Gastrocnemius medialis (tissue), 4 donors: ENCODE measurements around the gene MSI2.

Source experiments
- POLR2A ChIP-seq, 2 donors: fragments of 450-650 bp; IDR thresholded peaks; one replicate each; pipeline ENCODE4 v1.6.1; 2017; ENCODE audit warnings: antibody characterized with exemption in 2 of 2, mild to moderate bottlenecking in 2 of 2, moderate library complexity in 2 of 2
- TF ChIP-seq, protein P1 (sequence below), 5 experiments: fragments of 450-650 bp in 3 of 5; fragments of 200-600 bp in 2 of 5; sonication (generic) in 2 of 5; IDR thresholded peaks in 4 of 5; conservative IDR thresholded peaks in 1 of 5; 1 replicate in 4 of 5; 2 replicates in 1 of 5; pipeline ENCODE4 v1.5.1; 2016 to 2019; ENCODE audit warnings: antibody characterized with exemption in 5 of 5, mild to moderate bottlenecking in 3 of 5, moderate library complexity in 3 of 5

GRCh38 chr17:57305908-57306504 lies 49.7 kb downstream of the MSI2 start:
- TF ChIP-seq, protein P1, sequence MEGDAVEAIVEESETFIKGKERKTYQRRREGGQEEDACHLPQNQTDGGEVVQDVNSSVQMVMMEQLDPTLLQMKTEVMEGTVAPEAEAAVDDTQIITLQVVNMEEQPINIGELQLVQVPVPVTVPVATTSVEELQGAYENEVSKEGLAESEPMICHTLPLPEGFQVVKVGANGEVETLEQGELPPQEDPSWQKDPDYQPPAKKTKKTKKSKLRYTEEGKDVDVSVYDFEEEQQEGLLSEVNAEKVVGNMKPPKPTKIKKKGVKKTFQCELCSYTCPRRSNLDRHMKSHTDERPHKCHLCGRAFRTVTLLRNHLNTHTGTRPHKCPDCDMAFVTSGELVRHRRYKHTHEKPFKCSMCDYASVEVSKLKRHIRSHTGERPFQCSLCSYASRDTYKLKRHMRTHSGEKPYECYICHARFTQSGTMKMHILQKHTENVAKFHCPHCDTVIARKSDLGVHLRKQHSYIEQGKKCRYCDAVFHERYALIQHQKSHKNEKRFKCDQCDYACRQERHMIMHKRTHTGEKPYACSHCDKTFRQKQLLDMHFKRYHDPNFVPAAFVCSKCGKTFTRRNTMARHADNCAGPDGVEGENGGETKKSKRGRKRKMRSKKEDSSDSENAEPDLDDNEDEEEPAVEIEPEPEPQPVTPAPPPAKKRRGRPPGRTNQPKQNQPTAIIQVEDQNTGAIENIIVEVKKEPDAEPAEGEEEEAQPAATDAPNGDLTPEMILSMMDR (IDR thresholded peaks at IDR 0.05 in 4 of 5, conservative IDR thresholded peaks at IDR 0.05 in 1 of 5), result no peak
- TF ChIP-seq POLR2A (IDR thresholded peaks at IDR 0.05), result no peak
